ENCODE measurements around the gene PXT1.
"Not testable (repeated sequence)": the region's sequence is repeated elsewhere in the genome, so short reads cannot be mapped to it uniquely, and the experiment has no call there.

The PXT1 gene

GRCh38 chr6:36368421-36368820 is 74.2 kb downstream of the PXT1 start:
- no peak for DNase-seq

GRCh38 chr6:36367743-36368142 is 74.9 kb downstream of the PXT1 start:
- no peak for DNase-seq

- DNase-seq: no peak
Measured at GRCh38 chr6:36364669-36365479, 77.8 kb downstream of the PXT1 start.

GRCh38 chr6:36364061-36364635 is 78.5 kb downstream of the PXT1 start:
- DNase-seq: not testable (repeated sequence)

GRCh38 chr6:36363371-36363752 is 79.3 kb downstream of the PXT1 start:
- not testable (repeated sequence) for DNase-seq

- no peak for DNase-seq
Measured at GRCh38 chr6:36362551-36363370, 79.9 kb downstream of the PXT1 start.

- DNase-seq: no peak
Measured at GRCh38 chr6:36361071-36361470, 81.6 kb downstream of the PXT1 start.

GRCh38 chr6:36360241-36361054 is 82.2 kb downstream of the PXT1 start:
- DNase-seq: peak; percentile 85

GRCh38 chr6:36358226-36358915 is 84.3 kb downstream of the PXT1 start:
- no peak for DNase-seq

GRCh38 chr6:36357872-36358225 is 84.8 kb downstream of the PXT1 start:
- no peak for DNase-seq

GRCh38 chr6:36355819-36356218 is 86.8 kb downstream of the PXT1 start:
- DNase-seq: no peak

- no peak for DNase-seq
Measured at GRCh38 chr6:36353411-36353915, 89.2 kb downstream of the PXT1 start.

GRCh38 chr6:36352477-36353157 is 90.0 kb downstream of the PXT1 start:
- DNase-seq: no peak

- no peak for DNase-seq
Measured at GRCh38 chr6:36350681-36351571, 91.7 kb downstream of the PXT1 start.

- no peak for DNase-seq
Measured at GRCh38 chr6:36350082-36350481, 92.6 kb downstream of the PXT1 start.

- DNase-seq: no peak
Measured at GRCh38 chr6:36349240-36349639, 93.4 kb downstream of the PXT1 start.

GRCh38 chr6:36347621-36348020 is 95.0 kb downstream of the PXT1 start:
- DNase-seq: no peak

- no peak for DNase-seq
Measured at GRCh38 chr6:36346486-36347273, 96.0 kb downstream of the PXT1 start.

GRCh38 chr6:36345681-36346466 is 96.8 kb downstream of the PXT1 start:
- DNase-seq: no peak

Measured in 8988T (cell line).